Activated T-cell treated with anti-CD3 and anti-CD28 coated beads for 24 hours (primary cell): ENCODE data around the gene MEA1.
"Not testable (repeated sequence)": the region's sequence is repeated elsewhere in the genome, so short reads cannot be mapped to it uniquely, and the experiment has no call there.

Experiments used
- DNase-seq: peaks from one replicate; pipeline ENCODE4 v3.0.0-alpha.2; 2020; ENCODE audit warnings: low read depth

Gene MEA1

DNA sequence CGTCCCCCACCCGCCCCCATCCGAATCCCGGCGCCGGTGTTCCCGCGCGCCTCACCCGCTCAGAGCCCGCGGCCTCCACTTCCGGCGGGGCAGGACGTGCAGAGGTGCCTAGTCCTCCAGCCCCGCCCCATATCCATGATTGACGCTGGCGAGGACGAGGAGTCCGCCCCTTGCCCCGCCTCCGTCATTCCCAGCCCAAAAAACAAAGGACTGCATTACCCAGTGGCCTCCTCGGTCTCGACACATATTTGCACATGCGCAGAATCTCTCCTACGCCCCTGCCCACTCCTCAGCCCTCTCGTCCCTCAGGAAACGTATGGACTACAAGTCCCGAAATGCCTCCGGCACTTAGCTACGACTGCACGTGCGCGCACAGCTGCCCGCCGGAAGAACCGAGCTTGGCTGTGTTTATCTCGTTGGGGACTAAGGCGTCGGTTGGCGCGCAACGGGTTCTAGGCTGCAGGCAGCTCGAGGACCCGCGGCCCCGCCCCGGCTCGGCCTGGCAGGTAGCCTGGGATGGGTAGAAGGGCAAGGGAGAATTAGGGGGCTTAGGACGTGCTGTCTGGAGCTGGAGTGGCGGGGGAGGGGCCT, at the start of gene MEA1, which contains the start of gene KLHDC3:
Gene MEA1 (minus strand): TSS at position 104 of the 591 bp plus-strand sequence. CDS start 133 bp downstream, outside the sequence.
Gene KLHDC3 (plus strand): TSS at position 407 of the 591 bp plus-strand sequence. CDS start 2,944 bp downstream, outside the sequence.
- peak; percentile 99 for DNase-seq

DNA sequence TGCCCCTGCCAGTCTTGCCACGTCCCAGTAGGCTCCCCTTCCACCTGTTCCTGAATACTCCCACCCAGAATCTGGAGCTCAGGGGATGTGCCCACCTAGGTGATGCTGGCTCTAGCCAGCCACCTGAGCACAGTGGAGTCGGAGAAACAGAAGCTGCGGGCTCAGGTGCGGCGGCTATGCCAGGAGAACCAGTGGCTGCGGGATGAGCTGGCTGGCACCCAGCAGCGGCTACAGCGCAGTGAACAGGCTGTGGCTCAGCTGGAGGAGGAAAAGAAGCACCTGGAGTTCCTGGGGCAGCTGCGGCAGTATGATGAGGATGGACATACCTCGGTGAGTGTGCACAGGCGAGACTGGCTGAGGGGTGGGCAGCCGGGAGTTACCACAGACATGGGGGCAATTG, 49.1 kb upstream of the MEA1 start:
- DNase-seq, result no peak

DNA sequence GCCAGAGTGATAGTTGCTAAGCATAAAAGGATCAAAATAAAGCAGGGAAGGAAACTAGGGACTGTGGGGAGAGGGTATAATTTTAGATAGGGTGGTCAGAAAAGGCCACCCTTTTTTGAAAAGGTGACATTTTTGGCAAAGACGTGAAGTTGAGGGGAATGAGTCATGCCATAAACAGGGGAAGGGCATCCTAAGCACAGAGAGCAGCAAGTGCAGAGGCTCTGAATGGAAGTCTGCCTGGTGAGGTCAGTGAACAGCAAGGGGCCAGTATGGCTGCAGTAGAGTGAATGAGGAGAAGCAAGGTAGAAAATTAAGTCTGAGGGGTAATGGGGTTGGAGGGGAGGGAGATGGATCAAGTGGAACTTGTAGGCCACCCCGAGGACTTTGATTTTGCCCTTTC, 48.1 kb upstream of the MEA1 start:
- no peak for DNase-seq

DNA sequence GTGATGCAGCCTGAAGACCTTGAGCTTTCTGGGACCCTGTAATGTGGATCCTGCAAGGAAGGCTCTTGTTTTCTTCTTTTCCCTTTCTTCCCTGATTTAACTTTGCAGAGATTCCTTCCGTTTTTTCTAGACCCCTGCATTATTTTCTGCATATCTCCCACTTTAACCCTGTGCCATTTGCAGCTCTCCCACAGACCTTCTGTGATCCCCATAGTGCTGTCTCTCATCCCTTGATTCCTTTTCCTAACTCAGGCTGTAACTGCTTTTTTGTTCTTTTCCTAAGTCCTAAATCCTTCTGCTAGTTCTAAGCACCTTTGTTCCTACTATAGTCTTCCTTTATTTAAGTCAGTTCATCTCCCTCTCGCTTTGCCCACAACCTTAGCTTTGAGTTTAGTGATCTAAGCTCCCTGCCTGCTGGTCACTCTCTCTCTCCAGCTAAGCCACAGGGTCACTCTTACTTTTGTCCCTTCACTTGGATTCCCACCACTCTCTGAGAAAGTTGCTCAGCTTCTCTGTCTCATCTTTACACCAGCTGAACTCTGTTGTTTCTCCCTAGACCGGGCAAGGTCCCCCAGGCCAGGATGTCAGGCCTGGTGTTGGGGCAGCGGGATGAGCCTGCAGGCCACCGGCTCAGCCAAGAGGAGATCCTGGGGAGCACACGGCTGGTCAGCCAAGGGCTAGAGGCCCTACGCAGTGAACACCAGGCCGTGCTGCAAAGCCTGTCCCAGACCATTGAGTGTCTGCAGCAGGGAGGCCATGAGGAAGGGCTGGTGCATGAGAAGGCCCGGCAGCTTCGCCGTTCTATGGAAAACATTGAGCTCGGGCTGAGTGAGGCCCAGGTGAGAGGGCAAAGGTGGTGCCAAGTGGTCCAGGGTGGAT, 47.2 kb upstream of the MEA1 start:
- no peak for DNase-seq

DNA sequence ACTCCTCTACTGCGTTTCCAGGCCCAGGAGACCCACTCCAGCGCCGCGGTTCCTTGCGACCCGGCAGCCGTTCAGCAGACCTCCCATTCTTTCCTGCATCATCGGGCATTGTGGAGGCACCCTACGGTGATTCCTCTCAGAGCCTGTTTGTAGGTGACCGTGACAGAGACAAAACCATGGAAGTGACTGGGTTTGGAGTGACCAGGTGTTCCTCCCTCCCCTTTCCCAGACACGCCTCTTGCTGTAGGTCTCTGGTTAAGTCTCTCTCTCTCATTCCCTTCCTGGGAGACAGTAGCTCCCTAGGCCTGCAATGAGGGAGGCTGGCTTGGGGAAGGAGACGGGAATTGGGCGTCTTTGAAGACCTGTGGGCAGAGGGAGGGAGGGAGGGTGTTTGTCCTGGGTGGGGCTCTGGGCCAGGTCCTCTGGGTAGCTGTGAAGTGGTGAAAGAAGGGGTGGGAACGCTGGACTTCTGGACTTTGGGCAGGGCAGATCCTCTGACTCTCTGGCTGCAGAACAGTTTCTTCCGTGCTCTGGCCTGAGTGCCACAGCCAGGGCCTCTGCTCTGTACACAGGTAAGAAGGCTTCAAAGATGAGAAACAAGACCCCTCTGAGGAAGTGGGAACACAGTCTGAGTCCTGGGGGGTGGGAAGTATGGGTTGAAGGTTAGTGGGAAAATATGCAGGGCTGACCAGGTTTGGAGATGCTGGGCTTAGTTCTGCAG, 46.4 kb upstream of the MEA1 start:
- DNase-seq, result no peak

DNA sequence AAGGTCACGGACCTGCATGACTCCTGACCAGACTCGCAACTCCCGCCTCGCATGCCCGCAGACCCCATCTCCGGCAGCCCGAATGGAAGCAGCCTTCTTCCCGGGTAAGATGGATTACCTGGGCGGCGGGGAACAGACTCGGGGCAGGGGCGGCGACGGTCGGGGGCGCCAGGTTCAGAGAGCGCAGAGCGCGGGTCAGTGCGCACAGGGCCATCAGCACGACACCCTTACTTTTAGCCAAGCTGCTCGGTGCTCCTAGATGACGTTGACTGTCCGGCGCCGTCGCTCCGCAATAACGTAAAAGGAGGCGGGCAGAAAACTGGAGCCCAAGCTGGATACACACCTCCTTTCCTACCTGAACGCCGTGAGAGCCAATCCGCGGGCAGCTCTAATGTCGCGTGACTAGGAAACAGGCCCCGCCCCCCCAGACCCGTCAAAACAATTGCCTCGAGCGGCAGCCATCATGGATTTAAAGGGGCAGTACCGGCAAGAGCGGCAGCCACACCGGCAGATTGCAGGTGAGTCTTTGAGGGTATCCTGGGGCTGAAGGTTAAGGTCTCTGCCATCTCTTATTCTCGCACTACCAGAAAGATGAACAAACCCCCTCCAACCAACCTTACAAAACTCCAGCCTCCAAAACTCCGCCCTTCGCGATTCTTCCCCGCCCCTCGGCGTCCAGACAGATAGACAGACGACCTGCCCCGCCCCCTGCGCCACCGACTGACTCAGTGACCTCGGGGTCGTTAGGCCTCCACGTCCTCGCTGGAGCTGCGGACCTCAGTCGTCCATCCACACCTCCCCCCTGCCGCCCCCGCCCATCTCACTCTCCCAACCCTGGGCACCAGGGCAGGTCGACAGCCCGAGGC, 45.7 kb upstream of the MEA1 start, which contains the start of the genes KLC4 and MRPL2:
Gene KLC4 (plus strand): TSS at position 464 of the 866 bp plus-strand sequence. CDS start 1,705 bp downstream, outside the sequence.
Gene MRPL2 (minus strand): TSS at position 267 of the 866 bp plus-strand sequence. CDS start 53 bp downstream, at position 214.
- DNase-seq, result peak; percentile 96

DNA sequence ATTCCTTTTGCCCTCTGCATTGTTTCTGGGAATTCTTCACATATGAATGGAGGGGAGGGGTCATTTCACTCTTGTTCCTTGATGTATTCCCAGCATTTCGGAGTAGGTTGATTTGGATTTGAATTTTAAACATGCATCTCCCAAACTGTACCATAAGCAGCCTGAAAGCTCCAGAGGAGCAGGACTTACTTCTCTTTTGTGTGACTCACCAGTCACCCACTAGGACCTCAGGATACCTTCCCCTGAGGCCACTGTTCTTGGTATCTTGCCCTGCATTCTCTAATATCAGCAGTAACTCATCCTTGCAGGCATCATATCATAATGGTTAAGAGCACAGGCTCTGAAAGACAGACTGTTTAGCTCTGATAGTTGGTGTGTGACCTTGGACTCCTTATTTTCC, 44.8 kb upstream of the MEA1 start:
- DNase-seq, result no peak

DNA sequence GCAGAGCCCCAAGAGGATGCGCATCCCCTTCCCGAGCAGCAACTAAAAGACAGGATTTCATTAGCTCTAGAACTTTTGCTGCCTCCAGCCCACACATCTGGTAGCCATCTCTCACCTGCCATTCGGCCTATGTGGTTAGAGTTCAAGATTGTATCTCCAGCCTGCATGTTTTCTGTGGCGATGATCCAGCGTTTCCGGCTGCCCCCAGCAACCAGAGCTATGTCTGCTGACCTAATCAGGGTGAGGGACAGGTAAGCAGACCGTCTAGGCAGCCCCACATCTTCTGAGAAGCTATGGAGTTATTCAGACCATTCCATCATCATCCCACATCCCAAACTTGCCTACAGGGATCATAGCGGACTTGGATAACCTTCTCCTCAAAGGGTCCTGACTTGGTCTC, 42.2 kb upstream of the MEA1 start:
- DNase-seq, result no peak

DNA sequence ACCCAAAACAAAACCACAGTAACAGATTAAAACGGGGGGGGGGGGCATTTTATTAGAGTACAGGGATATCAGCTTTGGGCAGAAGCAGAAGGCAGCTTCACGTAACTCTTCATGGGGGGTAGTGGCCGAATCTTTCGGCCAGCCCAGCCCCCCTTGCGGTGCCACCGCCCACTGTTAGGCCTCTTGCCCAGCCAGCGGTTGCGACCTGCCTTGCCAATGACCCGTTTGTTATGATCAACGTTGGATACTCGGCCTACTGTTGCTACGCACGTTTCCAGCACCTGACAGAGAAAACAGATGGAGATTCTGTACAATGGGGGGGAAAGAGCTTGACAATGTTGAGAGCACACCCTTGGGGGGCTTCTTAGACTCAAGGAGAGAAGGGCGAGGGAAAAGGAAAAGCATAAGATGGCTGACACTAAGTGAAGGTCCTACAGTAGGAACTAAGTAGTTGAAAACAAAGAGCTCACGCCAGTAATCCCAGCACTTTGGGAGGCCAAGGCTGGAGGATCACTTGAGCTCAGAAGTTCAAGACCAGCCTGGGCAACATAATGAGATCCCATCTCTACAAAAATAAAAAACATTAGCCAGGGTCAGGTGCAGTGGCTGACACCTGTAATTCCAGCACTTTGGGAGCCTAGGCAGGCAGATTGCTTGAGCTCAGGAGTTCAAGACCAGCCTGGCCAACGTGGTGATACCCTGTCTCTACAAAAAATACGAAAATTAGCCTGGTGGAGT, 40.6 kb upstream of the MEA1 start:
- DNase-seq, result no peak

DNA sequence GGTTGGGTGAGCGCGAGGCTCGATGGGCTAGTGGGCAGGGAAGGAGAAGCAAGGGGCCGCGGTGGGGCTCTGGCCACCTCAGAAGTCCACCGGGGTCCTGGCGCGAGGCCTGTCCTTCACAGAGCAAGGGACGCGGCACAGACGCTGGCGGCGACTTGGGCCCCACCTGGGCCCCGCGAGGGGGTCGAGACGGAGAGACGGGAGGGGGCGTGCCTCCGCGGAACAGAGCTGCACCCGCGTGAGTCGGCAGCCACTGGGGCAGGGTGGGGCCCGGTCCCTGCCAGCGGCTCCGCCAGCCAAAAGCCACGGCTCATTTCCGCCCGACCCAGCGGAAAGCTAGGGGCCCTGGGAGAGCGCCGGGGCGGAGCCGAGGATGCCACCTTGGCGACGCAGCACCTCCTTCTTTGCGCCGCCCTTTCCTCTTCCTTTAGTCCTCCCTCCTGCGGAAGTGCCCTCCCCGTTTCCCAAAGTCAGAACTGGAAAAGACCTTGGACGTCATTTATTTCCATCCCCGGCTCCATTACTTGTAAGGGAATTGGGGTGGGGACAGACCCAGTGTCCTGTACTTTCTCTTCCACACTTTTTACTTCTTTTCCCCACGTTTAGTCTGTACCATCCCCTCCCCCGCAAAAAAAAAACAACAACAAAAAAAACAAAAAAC, 39.9 kb upstream of the MEA1 start, which contains the start of gene CUL7:
Gene CUL7 (minus strand): TSS at position 307 of the 661 bp plus-strand sequence. CDS start 1,063 bp downstream, outside the sequence.
- DNase-seq, result peak; percentile 89

DNA sequence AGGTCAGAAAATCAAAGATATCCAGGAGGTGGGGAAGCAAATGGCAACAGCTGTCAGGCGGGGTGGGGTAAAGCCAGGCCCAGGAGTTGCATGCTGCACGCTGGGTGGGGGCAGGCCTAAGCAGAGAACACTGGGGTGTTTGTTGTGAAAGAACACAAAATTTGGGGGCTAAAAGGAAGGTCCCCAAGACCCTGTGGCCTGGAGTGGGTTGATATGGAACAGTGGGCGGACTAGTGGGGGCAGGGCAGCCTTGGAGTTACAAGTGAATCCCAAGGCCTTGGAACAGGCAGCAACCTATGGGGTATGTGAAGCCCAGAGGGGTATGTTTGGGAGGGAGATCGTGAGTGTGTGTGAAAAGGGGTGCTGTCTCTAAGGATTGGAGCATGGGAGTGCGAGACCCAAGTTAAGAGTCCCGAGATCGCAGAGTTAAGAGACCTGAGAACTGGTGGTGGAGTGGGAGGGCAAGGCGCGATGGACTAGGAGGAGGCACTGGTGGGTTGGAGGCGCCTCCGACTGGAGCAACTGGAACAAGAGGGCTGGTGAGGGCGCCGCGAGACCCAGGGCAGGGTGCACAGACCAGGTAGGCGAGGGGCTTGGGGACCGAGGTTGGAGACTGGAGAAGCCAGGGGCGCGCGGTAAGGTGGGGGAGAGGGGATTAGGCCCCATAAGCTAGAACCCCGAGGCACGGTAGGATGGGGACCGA, 39.2 kb upstream of the MEA1 start:
- DNase-seq, result no peak

DNA sequence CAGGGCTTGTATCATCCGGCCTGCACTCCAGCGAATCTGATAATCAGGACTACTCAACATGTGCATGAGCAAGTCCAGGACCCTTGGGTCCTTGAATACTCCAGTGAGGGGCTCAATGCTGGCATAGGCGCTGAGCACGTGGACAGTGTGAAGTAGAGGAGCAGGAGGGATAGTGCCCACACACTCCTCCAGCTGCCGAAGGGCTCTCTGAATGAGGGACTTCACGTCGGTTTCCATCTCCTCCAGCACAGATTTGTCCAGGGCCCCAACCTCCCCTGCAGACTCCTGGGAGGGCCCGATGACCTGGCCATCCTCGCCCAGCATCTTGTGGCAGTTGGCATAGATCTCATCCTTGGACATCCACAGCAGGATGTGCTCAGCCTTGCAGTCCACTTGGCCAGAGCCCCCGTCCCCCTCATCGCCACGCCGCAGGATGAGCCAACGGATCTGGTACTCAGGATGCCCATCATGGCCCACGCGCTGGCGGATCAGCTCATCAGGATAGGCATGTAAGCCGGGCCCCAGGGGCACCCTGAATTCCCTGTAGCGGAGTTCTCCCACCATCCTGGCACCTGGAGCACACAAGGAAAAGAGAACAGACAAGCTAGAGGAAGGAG, 38.6 kb upstream of the MEA1 start:
- no peak for DNase-seq

DNA sequence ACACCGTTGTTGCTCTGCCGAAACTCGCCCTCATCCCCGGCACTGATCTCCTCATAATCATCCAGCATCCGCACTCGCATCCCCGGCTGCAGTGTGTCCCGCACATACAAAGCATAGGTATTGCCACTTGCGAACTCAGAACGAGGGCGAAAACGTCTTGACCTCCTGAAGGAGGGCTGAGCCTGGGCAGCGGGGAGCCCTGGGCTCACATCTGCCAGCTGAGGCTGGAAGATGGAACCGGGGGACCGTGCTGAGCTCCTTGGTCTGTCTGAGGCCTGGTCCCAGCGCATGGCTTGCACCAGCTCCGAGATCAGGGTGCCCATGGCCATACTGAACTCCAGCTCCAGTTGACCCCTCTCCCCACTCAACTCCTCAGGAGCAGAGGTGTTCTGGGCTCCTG, 37.2 kb upstream of the MEA1 start:
- no peak for DNase-seq

DNA sequence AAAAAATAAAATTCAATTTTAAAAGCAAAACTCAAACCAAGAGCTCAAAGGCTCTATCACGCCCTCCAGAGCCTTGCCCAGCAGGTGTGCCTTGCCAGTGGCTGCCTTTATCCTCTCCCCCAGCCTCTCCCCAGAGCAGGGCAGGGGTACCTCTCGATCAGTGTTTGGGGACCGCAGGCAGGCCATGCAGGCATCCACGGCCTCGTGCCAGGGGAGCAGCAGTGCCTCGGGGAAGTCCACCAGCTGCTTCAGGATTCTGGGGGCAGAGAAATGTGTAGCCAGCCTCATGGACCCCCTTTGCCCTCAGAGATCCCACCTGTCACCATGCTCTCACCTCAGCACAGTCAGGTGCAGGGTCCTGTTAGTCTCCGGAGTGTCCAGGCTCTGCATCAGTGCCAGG, 34.3 kb upstream of the MEA1 start:
- no peak for DNase-seq

DNA sequence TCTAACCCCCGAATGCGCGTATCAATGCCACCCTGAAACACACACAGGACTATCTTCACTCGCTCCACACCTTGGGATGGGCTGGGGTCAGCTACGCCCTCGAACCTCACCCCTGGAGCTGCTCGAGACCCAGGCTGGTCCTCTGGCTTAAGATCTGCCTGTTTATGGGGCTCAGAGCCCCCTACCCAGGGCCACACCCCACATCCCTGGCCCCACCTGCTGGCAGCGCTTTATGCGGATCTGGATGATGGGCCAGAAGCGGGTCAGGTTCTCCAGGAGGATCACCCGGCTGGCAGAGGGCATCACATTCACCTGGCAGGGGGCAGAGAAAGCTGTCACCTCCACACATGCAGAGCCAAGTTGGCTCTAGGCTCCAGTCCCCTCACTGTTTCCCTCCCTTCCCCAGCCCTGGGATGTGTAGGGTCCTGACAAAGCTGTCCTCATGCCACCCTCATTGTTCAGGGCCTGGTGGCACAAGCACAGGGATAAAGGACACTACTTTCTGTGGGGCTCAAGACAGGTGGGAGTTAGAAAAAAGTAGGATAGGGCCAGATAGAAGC, 31.7 kb upstream of the MEA1 start:
- DNase-seq, result no peak

DNA sequence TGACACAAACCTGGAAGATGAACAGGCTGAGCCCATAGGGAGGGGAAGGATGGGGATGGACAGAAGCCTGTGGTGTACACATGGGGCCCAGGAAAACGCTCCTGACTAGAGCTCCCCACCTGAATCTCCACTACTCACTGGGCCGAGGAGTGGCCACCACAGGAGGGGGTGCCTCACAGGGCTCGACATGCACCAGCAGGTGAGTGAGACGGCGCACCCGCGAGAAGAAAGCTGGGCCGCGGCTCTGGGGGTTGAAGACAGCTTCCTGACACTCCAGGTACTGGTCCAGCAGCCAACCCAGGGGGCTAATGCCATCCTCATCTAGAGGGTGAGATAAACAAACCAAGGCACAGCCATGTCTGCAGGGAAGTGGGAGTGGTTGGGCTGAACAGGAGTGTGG, 29.6 kb upstream of the MEA1 start:
- no peak for DNase-seq

DNA sequence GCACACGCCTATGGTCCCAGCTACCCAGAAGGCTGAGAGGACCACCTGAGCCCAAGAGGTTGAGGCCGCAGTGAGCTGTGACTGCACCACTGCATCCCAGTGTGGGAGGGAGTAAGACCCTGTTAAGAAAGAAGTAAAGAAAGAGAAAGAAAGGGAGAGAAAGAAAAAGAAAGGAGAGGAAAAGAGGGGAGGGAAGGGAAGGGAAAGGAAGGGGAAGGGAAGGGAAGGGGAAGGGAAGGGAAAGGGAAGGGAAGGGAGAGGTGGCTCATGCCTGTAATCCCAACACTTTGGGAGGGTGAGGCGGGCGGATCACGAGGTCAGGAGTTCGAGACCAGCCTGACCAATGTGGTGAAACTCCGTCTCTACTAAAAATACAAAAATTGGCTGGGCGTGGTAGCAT, 27.7 kb upstream of the MEA1 start:
- DNase-seq, result not testable (repeated sequence)

DNA sequence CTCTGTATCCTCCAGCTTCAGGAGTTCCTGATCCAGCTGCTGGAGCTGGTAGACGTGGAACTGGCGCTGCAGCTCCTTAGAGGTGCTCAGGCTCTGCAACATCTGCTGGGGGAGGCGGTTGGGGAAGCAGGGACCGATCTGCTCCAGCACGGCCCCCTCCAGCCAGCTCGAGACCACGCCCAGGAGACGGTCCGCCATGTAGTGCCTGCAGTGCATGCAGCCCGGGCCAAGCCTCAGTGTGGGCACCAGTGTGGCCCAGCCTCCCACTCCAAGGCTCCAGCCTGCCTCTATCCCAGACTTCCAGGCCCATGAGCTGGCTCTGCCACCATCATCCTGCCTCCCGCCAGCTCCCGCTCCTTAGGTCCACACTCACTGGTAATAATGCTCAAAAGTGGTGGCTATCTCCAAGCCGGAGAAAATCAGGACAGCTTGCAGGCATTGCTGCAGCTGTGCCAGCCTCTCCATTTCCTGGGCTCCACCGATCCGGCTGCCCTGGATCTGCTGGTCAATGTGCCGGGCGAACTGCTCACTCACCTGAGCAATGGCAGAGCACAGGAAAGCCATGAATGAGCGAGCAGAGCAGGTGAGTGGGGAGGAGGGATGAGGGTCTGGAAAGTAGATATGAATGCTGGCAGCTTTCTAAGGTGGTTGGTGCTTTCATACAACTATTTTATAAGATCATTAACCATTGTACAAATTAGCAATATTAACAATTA, 27.0 kb upstream of the MEA1 start:
- no peak for DNase-seq
